ENCODE results near the gene SHISA6.
"Not testable (repeated sequence)": the region's sequence is repeated elsewhere in the genome, so short reads cannot be mapped to it uniquely, and the experiment has no call there.

SHISA6 gene

DNA sequence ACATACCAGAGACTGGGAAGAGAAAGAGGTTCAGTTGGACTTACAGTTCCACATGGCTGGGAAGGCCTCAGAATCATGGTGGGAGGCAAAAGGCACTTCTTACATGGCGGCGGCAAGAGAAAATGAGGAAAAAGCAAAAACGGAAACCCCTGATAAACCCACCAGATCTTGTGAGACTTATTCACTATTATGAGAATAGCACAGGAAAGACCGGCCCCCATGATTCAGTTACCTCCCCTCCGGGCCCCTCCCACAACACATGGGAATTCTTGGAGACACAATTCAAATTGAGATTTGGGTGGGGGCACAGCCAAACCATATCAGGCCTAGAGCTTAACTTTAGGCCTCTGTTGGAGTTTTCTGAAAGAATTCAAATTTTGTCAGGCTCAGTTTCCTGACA, 60.9 kb downstream of the SHISA6 start:
- not testable (repeated sequence) for H3K27ac ChIP-seq; DNase-seq (ENCODE audit: low read depth, low spot score)

GRCh38 chr17:11302401-11303186, 61.6 kb downstream of the SHISA6 start:
- no peak overlapping the region for H3K27ac ChIP-seq
- no peak for DNase-seq (ENCODE audit: low read depth, low spot score)

DNA sequence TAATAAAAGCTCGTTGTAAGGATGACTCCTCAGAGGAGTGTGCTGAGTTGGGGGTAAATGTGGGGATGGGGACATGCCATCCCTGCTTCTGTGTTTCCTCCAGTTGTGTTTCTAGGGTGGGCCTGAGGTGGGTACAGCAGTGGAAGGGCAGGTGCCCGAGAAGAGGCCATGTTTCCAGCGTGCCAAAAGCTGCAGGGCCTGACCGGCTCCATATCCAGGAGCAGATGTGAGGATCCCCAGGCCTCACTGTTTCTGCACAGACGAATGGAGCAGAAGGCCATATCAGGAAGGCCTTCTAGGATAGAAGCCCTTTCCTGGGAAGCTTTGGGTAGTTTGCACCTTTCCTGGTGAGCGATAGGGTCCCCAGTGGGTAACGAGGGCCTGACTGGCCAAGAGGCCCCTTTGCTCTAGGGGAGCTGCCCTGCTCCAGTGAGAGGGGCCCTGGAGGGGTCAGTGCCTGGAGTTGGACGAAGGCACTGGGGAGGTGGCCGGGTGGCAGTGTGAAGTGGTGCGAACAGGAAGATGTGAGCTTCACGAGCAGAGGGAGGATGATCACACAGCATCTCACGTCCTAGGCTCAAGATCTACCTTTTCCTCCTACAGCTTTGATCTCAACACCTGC, 62.9 kb downstream of the SHISA6 start:
- no peak overlapping the region for H3K27ac ChIP-seq

GRCh38 chr17:11304568-11304967, 63.6 kb downstream of the SHISA6 start:
- H3K27ac ChIP-seq: no peak overlapping the region
- DNase-seq (ENCODE audit: low read depth, low spot score): no peak

More for the DNA sequence above, 62.9 kb downstream of the SHISA6 start:
- no peak for DNase-seq (ENCODE audit: low read depth, low spot score)

GRCh38 chr17:11305524-11305923, 64.5 kb downstream of the SHISA6 start:
- DNase-seq (ENCODE audit: low read depth, low spot score): no peak

DNA sequence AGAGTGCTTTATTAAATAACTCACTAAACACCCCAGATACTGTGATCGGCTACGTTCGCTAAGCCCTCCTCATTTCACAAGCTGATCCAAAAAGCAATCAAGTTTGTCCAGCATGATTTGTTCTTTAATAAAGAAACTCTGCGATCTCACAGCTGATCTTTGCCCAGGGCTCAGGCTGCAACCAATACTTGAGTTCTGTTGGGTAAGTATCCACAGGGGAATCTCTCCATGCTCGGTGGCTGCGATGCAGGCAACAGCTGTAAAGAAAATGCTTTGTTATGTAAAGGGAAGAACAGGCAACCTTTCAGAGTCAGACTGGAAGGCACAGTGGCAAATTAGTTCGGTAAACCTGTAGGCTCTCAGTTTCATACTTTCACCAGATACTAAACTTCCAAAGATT, 67.5 kb downstream of the SHISA6 start:
- no peak for DNase-seq (ENCODE audit: low read depth, low spot score)

More at GRCh38 chr17:11305524-11305923, 64.5 kb downstream of the SHISA6 start:
- H3K27ac ChIP-seq: no peak overlapping the region

DNA sequence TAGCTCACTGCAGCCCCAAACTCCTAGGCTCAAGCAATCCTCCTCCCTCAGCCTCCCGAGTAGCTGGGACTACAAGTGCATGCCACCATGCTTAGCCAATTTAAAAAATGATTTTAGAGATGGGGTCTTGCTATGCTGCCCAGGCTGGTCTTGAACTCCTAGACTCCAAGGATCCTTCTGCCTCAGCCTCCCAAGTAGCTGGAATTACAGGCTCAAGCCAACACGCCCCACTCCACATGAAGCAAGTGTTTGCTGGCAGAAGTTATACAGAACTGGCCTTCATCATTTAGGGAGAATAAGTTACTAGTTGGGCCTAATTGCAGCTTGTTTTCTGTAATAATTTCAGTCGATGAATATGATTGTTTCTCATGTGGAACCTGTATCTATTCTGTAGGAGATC, 68.0 kb downstream of the SHISA6 start:
- DNase-seq (ENCODE audit: low read depth, low spot score): no peak
- no peak overlapping the region for H3K27ac ChIP-seq

More for the DNA sequence above, 67.5 kb downstream of the SHISA6 start:
- no peak overlapping the region for H3K27ac ChIP-seq

DNA sequence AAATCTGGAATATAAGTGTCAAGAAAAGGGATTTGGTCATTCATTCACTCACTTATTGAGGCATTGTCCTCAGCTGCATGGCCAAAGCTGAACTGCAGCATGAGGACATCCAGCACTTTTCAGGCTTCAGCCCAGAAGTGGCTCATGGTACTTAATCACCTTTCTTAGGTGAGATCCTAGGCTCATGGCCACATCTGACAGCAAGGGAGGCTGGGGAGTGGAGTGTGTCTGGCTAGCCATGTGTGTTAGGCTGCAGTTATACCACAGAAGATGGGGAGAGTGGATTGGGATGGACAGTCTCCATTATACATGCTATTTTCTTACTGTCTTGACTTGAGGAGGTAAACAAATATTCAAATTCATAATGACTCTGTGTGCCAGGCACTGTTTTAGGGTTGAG, 68.8 kb downstream of the SHISA6 start:
- no peak for DNase-seq (ENCODE audit: low read depth, low spot score)
- H3K27ac ChIP-seq: no peak overlapping the region

- DNase-seq (ENCODE audit: low read depth, low spot score); H3K27ac ChIP-seq: not testable (repeated sequence)
Measured at GRCh38 chr17:11316451-11316850, 75.4 kb downstream of the SHISA6 start.

DNA sequence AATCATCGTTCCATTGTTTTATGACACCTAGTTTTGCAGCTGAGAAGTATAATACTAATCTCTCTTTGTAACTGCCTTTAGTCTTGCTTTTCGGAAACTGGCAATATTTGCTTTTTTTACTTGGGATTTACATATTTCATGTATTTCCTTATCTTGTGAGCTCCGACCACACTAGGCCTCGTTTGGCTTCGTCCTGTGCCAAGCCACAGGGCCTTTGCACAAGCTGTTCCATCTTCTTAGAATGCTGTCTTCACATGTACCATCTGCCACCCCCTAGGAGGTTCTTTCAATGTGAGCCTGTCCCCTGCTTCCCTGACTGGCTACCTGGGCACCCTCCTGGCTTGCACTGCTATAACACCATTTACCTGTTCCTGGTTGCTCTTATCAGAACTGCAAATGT, 77.2 kb downstream of the SHISA6 start:
- no peak overlapping the region for H3K27ac ChIP-seq
- no peak for DNase-seq (ENCODE audit: low read depth, low spot score)

GRCh38 chr17:11319894-11320293, 78.9 kb downstream of the SHISA6 start:
- no peak for DNase-seq (ENCODE audit: low read depth, low spot score)
- no peak overlapping the region for H3K27ac ChIP-seq

GRCh38 chr17:11324021-11324420, 83.0 kb downstream of the SHISA6 start:
- H3K27ac ChIP-seq: no peak overlapping the region
- DNase-seq (ENCODE audit: low read depth, low spot score): no peak

DNA sequence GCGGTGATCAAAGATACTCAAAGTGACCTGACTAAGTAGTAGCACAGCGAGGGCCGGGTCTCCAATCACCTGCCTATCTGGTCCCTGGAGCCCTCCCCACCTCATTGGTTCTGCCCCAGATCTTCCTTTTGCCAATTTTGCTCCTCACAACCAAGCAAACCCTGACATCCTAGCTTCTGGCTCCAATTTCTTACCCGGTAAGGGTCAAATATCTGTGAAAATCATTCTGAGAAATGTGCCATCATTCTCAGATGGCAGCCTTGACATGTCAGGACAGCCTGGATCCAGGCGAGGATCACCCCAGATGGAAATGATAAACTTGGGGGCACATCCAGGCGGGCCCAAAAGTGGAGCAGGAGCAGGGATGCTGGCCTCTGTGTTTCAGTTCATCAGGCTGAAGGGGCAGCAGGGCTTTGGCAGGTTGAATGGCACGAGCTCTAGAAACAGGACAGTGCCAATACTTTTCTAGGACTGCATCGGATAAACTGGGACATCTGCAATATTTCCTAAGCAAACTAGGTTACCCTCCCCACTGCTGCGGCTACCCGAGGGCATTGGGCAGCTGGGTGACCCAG, 83.9 kb downstream of the SHISA6 start:
- H3K27ac ChIP-seq: no peak overlapping the region
- no peak for DNase-seq (ENCODE audit: low read depth, low spot score)

- no peak for DNase-seq (ENCODE audit: low read depth, low spot score)
- H3K27ac ChIP-seq: no peak overlapping the region
Measured at GRCh38 chr17:11326492-11326891, 85.5 kb downstream of the SHISA6 start.

GRCh38 chr17:11328770-11329169, 87.8 kb downstream of the SHISA6 start:
- H3K27ac ChIP-seq: no peak overlapping the region
- no peak for DNase-seq (ENCODE audit: low read depth, low spot score)

- H3K27ac ChIP-seq: no peak overlapping the region
- DNase-seq (ENCODE audit: low read depth, low spot score): no peak
Measured at GRCh38 chr17:11330006-11330405, 89.0 kb downstream of the SHISA6 start.

GRCh38 chr17:11330826-11331225, 89.8 kb downstream of the SHISA6 start:
- H3K27ac ChIP-seq: no peak overlapping the region
- no peak for DNase-seq (ENCODE audit: low read depth, low spot score)

DNA sequence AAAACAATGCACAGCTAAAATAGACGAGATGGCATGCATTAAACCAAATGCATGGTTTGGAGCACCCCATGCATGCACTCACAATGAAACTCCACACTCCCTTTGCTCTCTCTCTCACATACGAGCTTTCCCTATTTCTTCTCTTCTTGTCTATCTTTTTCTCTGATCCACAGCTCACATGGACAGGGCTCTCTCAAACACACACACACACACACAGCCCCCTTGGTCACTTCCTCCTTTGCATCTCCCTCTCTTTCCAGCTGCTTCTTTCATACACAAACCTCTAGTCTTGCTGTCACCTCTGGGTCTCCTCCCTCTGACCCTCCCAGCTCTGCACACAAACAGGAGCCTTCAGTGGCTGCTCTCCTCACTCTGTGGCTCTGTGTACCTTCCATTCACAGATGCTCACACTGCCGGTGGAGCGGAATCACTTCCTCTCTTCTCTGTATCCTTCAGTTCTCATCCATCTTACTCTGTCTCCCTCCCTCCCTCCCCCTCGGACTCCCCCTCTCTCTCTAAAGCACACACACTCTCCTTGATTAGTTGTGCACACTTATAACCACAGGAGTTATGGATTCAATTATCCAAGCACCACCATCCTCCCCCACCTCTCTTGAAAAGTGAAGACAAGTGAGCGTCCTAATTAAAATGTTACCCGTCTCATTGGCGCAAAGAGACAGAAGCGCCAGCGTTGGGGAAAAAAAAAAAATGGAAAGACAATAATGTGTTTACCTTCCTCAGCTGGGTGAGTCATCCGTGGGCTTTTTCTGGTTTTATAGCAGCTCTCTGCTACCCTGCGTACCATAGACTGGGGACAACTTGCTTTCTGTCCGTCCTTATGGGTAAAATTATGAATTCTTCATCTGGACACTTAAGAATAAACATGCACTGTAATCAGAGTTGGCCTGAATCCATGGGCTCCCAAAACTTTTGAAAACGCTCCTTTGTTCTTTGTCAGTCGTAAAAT, 90.8 kb downstream of the SHISA6 start:
- H3K27ac ChIP-seq: no peak overlapping the region
- no peak for DNase-seq (ENCODE audit: low read depth, low spot score)

- DNase-seq (ENCODE audit: low read depth, low spot score): no peak
- H3K27ac ChIP-seq: no peak overlapping the region
Measured at GRCh38 chr17:11332706-11333105, 91.7 kb downstream of the SHISA6 start.

- no peak for DNase-seq (ENCODE audit: low read depth, low spot score)
- H3K27ac ChIP-seq: no peak overlapping the region
Measured at GRCh38 chr17:11334493-11334892, 93.5 kb downstream of the SHISA6 start.
